ENCODE data around the gene CEP78.

The CEP78 gene

DNA sequence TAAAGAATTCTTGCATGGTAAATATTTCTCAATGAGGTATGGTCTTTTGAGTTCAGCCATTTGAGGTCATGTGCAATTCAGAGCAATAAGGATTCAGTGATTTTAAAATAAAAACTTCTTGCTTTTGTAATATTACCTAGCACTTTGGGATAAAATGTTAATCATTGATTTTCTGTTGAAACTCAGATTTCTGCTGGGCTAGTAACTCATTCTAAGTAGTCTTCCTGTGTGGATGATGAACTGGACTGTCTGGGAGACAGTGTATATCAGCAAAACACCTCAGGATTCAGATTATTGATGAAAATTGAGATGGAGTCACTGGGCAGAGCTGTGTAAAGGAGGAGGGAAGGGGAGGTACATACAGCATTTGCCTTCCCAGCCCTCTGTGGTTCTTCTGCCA is 50.2 kb downstream of the CEP78 start:
- in situ Hi-C loops (cut with MboI; ENCODE audit: low sequenced_read_pairs): no loop called here

DNA sequence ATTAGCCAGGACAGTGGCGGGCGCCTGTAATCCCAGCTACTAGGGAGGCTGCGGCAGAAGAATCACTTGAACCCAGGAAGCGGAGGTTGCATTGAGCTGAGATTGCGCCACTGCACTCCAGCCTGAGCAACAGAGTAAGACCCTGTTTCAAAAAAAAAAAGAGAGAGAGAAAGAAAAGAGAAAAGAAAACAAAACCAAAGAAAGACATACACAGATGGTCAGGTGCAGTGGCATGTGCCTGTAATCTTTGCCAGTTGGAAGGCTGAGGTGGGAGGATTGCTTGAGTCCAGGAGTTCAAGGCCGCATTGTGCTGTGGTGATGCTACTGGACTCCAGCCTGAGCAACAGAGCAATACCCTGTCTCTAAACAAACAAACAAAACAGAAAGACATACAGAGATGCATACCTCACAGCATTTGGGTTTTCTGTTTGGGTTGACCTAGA is 51.1 kb downstream of the CEP78 start:
- in situ Hi-C loops (cut with MboI; ENCODE audit: low sequenced_read_pairs): no loop called here

DNA sequence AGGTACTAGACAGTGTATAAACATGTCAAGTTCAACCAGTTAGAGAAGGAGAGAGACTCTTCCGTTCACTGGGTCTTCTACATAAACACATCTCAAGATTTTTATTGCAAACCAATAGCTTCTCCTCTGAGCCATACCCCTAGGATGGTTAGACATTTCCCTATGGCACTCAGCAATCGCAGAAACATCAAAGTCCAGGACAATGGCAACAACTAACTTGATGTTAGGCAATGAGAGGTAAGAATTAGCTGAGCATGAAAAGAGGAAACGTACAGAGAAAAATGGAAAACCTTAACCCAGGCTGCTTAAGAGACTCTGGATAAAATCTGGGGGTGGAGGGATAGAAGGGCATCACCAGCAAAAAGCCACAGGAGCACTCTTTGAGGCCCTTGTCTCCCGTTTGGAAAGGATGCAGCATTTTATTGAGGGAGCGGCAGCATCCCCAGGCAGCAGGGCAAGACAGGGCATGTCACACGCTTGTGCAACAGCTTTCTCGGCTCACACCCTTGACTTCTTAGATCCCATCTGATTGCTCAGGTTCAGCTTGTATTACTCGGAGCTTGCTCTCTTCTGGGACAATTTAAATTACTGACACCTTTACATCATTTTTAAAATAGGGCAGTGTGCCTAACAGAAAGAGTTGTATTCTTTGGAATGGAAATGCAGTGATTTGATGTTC is 52.5 kb downstream of the CEP78 start:
- in situ Hi-C loops (cut with MboI; ENCODE audit: low sequenced_read_pairs): no loop called here

DNA sequence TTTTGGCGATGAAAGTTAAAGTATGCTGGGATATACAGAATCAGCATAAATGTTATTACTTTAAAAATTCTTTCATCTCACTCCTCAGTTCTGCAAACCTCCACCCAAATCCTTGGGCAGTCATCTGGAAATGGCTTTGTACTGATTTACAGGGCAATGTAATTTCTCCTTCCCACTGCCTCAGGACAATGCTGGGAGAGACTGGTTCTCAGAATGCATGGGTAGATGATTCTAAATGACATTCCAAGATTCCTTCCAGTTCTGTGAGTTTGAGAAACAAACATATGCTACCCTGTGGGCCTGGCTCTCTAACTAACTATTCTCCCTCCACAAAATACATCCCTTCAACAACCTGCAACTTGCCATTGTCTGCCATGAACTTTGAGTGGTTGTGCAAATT is 53.6 kb downstream of the CEP78 start:
- in situ Hi-C loops (cut with MboI; ENCODE audit: low sequenced_read_pairs): no loop called here

DNA sequence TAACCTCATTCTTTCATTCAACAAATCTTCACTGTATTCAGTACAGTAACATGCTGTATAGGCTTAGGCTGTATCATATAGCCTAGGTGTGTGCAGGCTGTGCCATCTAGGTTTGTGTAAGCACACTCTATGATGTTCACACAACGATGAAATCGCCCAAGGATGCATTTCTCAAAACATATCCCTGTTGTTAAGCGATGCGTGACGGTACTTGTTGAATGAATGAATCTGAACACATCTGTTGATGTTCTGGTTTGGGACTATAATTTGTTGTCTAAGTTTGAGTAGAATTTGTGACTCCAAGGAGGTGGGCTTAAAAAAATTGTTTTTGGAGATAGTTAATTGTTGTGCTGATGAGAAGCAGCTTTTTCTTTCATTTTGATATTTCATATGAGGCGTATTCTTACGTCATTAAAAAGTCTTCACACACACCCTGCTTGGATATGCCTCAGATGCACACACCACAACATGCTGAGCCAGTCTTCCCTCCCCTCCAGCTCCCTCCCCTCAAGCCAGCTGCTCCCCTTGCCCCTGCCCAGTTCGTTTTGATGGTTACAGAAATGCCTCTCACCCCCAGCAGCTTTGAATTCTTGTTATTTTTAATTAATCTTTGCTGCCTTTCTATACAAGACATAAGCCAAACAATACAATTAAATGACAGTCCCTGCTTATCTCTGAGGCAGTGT is 55.5 kb downstream of the CEP78 start:
- in situ Hi-C loops (cut with MboI; ENCODE audit: low sequenced_read_pairs): no loop called here

DNA sequence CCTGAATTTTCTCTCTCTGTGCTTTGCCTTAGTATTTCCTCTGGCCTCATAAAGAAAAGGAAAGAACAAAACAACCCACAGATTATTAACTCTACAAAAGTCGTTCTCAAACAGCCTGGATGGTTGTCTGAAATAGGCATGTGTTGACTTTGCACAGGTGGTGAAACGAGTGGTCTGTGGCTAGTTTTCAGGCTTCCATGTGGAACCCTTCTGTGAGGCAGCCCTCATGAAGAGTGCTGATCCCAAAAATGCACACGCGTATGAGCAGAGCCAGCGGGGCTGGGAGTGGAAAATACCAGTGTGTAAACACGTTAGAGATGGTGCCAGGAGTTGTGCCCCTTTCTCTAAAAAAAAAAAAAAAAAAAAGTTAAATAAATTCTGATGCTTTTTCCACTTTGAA is 56.2 kb downstream of the CEP78 start:
- in situ Hi-C loops (cut with MboI; ENCODE audit: low sequenced_read_pairs): no loop called here

DNA sequence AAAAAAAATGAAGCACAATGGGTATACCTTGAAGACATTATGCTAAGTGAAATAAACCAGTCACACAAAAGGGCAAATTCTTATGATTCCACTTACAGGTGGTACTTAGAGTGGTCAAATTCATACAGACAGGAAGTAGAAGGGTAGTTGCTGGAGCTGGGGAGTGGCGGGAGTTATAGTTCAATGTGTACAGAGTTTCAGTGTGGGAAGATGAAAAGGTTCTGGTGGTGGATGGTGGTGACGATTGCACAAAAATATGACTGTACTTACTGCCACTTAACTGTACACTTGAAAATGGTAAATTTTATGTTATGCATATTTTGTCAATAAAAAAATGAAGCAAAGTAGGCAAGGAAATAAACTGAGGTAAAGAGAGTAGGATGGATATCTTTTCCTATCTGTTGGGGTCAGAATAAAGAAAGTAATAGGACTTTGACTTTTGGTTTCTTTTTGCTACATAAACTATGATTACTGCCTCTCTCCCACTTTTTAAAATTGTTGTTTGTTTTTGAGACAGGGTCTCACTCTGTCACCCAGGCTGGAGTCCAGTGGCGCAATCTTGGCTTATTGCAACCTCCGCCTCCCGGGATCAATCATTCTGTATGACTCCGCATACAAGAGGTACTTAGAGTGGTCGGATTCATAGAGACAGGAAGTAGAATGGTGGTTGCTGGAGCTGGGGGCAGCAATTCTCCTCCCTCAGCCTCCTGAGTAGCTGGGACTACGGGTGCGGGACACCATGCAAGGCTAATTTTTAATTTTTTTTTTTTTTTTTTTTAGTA is 57.0 kb downstream of the CEP78 start:
- in situ Hi-C loops (cut with MboI; ENCODE audit: low sequenced_read_pairs): no loop called here

DNA sequence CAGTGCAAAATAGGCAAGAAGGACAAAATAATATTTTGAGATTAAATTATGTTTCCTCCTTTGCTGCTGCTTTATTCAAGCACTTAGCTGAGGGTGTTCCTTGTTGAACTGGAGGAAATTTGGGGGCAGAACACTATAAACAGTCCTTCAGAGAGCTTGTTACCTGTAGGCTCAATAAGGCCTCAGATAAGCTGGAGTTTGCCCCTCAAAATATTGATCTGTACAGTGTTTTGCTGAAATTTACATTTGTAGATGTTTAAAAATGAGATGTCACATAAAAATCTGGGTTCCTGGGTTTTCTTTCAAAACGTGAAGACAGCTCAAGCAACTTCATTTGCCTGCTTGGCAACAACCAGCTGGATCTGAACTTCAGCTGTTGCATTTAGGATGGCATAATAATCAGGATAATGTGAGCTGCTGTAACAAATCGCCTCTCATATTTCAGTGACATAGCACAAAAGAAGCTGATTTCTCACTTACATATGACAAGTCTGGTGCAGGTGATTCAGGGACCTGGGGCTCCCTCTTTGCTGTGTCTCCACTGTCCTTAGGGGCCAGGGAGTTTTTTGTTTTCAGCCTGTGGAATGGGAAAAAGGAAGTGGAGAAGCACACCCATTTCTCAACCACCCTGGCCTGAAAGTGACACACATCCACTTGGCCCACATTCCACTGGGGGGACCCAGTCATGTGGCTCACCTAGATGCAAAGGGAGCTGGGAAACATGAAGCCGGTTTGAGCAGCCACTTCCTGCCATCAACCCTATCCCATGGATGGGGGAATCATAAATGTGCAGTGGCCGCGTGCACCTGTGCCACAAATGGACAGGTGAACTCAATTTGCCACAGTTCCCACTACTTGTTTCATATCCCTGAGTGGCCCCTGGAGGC is 58.7 kb downstream of the CEP78 start:
- in situ Hi-C loops (cut with MboI; ENCODE audit: low sequenced_read_pairs): no loop called here

DNA sequence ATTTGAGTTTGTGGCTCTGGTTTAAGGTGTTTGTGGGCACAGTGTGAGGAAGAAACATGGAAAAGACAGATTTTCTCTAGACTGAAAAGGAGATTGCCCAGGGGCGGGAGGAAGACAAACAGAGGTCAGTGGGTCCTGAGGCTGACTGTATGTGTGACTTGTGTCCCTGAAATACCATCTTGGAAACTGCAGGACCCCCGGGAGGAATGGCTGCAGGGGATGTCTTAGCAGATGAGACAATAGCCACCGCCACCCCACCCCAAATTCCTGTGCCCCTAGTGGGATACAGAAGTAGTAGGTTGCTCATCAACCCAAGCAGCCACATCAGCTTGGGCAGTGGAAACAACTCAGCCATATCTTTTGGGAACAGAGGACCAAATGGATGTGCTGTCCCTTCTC is 59.3 kb downstream of the CEP78 start:
- in situ Hi-C loops (cut with MboI; ENCODE audit: low sequenced_read_pairs): no loop called here

DNA sequence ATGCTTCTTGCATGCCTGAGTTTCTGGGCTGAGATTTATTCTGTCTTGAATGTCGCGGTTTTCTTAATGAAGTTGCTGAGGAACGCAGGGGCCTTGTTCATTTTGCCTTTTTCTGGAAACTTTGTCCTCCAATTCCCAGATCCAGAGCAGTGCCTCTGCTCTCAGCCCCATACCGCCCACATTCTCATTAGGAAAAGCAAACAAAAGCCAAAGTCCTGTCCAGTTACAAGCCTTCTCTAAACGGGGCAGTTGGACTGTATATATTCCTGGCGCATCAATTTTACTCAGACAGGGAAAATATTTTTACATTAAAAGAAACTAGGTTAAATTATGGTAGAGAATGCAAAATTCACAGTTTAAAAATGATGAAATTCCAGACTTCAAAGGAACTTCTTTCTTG is 59.9 kb downstream of the CEP78 start:
- in situ Hi-C loops (cut with MboI; ENCODE audit: low sequenced_read_pairs): no loop called here

DNA sequence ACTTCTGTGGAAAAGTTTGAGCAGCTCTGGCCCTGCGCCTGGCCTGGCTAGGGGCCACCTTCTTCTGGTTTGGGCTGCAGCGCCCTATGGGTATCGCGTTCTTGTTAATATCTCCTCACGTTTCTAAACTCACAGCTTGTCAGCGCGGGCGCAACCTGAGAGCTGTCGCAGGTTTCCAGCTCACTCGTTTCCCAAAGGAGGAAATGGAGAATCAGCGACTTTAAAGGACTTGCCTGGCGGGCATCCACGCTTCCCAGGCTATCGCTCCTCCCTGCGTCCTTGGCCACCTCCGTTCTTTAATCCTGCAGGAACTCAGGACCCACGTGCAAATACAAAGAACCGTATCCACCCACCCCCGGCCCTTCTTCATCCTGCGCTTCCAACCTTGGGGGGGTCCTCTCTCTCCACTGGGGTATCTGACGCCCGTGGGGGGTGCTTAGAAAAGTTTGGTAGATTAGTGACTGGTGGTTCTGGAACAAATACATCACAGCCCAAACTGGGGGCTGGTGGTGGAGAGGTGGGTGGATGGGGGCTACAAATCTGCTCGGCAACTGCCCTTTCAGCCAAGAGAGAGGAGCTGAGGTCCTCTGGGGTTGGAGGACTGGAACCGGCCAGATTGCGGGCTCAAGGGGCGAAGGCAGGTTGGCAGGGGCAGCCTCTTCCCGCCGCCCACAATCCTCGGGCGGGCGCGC is 60.5 kb downstream of the CEP78 start:
- in situ Hi-C loops (cut with MboI; ENCODE audit: low sequenced_read_pairs): no loop called here

DNA sequence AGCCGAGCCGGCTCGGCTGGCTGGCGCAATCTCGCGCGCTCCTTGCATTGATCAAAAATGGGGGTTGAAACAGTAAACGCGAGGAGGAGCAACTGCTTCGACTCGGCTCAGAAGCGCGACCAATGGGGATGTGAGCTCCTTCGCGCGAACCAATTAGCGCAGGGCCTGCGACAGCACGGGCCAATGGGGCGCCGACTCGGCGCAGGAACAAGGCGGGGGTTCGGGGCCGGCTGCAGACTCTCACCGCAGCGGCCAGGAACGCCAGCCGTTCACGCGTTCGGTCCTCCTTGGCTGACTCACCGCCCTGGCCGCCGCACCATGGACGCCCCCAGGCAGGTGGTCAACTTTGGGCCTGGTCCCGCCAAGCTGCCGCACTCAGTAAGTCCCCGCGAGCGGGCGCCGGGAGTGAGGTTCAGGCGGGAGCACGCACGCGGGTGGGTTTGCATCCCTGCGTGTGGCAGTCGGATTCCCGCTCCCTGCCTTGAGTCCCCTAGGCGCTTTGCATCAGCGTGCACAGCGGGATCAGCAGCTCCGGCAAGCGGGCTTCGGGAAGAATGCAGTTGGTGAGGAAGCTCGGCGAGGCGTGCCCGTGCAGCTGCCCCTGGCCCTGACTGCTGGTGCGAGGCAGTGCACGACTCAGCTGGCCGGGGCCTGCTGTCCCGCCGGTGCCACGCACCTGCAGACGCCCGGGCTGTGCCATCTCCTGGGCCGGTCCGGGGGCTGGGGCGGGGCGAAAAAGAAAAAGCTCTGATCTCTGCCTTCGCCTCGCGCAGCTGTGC is 61.2 kb downstream of the CEP78 start, which contains the start of gene PSAT1:
Gene PSAT1, plus strand, starts transcription at position 233 of the 779 bp plus-strand sequence. Its CDS starts 86 bp downstream, at position 319.
- in situ Hi-C loops (cut with MboI; ENCODE audit: low sequenced_read_pairs): no loop called here

DNA sequence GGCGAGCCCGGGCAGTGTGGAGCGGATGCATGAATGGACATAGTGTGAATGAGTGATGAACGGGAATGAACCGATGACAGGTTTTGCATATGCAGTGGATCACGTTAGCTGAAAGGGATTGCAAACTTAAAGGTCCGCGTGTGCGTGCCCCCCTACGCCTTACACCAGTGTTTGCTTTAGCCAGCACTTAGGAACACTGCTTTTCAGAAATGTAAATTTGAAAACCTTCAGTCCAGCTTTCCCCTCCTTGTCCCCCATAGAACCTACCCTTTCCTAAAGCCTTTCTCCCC is 61.7 kb downstream of the CEP78 start:
- in situ Hi-C loops (cut with MboI; ENCODE audit: low sequenced_read_pairs): no loop called here

DNA sequence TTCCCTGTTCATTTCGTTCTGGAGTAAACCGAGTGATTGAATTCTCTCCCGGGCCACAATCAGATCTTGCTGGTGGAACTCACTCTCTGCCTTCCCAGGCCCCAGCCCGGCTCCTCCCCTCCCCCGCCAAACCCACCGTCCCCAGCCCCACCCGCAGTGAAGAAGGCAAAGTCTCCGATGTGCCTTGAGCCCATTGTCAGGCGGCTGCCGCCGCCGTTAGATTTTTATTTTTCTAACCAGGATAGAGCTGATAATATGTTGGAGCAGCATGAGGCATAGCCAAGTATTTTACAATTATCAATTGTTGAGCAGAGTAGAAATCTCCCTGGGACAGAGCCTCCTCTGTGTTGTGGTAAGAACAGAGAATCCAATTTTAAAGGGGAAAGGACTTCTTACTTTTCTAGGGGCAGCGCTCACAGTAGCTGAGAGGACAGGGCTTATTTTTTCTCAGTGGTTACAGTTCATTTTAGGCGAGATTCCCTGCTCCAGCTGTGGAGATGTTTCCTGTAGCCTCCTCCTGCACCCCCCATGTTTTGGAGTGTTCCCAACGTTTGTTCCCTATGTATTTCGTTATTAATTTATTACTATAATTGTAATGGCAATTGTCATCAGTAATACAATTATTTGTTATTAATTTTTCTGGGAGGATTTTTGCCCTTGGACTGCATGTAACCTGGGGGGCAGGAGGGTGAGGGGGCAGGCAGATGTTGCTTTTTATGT is 62.3 kb downstream of the CEP78 start:
- in situ Hi-C loops (cut with MboI; ENCODE audit: low sequenced_read_pairs): no loop called here

DNA sequence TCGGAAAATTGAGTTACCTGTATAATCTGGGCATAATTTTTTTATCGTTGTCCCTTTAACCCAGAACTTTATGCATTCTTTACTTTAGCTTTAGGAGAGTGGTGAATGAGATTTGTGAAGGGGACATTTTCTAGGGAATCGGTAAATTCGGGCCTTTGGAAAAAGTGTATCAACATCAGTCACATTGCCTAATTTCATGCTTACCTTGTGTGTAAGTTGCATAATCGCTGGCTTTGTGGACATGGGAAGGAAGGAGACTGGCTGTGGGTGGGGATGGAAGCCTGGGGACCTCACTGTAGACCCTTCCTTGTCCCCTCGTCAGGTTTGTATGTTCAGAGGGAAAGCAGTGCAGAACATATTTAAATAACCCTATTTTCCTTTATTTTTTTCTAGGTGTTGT is 64.3 kb downstream of the CEP78 start:
- in situ Hi-C loops (cut with MboI; ENCODE audit: low sequenced_read_pairs): no loop called here

DNA sequence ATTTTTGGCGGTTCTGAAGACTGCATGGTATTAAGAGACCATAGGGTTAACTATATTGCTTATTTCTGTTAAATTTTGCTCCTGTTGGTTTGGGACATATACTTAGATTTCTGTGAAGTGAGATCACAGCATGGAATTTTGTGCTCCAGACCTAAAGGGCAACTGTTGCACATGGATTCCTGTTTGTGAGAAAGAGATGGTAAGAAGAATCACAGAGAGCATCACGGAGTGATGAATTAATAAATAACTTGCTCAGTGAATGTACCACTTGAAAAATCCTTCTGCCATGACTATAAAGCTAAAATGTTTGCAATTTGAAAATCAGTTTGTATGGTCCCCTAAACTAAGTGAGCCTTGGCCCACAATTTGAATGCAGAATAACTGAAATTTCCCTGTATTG is 65.6 kb downstream of the CEP78 start:
- in situ Hi-C loops (cut with MboI; ENCODE audit: low sequenced_read_pairs): no loop called here

DNA sequence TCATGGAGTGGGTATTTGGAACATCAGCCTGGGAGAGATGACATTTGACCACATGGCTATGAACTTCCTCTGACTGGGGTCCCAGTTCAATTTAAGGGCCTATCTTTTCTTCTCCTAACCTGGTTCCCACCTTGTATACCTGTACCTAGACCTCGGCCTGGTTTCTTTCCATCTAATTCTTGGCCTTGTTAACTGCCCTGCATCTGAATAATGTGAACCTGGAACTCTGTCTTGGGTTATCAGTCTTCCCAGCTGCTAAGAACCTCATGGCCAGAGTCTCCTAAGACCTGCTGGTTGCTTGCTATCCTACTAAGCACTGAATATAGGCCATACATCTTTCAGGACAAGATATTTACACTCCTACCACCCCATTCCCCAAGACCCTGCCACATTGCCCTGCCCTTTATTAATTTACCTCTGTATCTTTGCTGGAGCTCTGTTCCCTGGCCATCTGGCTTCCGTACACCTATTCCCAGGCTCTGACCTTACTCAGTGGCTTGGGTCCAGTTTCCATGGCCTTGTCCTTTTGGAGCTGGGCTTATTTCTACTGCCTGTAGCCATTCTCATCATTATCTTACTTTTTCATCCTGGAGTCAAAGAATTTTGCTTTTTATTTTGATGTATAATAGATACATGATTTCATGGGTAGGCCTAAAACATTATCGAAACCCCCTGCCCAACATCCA is 67.6 kb downstream of the CEP78 start:
- in situ Hi-C loops (cut with MboI; ENCODE audit: low sequenced_read_pairs): no loop called here

DNA sequence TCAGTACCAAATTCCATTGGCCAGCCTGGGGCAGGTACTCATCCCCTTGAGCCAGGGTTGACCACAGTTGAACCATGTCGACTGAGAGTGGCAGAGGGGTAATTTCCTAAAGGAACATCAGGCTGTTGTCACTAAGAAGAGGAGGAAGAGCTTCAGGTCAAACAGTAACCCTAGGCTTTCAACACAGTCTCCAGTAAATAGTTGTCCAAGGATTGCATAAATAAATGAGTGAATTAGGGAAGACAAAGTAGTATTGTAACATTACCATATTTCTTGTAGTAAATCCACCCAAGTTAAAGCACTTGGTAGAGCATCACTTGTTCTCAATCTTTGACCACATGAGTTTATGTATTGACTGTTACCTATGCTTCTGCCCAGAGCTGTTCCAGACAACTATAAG is 68.5 kb downstream of the CEP78 start:
- in situ Hi-C loops (cut with MboI; ENCODE audit: low sequenced_read_pairs): no loop called here
